Activated B cell treated with CpG ODN at 0.5 μM for 24 hours (primary cell): ENCODE data around the gene GPR50. TPM values are rescaled to one million over a fixed set of nuclear protein-coding genes. Genes with fewer than 3 reads are reported as not detected.

Experiments
- ATAC-seq: fragments of 200-7000 bp; cut with Tn5 transposase; one replicate; pipeline ENCODE4 v1.10.0; 2021; ENCODE audit warnings: low read depth, mild to moderate bottlenecking, moderate library complexity
- CTCF ChIA-PET: fragments of 350-600 bp; sonication (Branson Sonifier 250); formaldehyde crosslinking; loops from one replicate; lab custom pipeline; 2021; ENCODE audit warnings: antibody characterized with exemption; lab: Charles Lee
- POLR2A ChIA-PET: fragments of 350-600 bp; sonication (Branson Sonifier 250); formaldehyde crosslinking; loops from one replicate; lab custom pipeline; 2021; ENCODE audit warnings: antibody characterized with exemption; lab: Charles Lee
- DNase-seq: peaks from one replicate; pipeline ENCODE4 v3.0.0; 2022
- H3K27ac Mint-ChIP-seq: one replicate; pipeline ENCODE4 v1.8.0; 2020; ENCODE audit warnings: mixed read lengths
- H3K27me3 Mint-ChIP-seq: one replicate; pipeline ENCODE4 v1.8.0; 2021; ENCODE audit warnings: mixed read lengths
- H3K36me3 Mint-ChIP-seq: one replicate; pipeline ENCODE4 v1.8.0; 2021; ENCODE audit warnings: low read depth, mixed read lengths
- H3K4me1 Mint-ChIP-seq: one replicate; pipeline ENCODE4 v1.8.0; 2021; ENCODE audit warnings: mixed read lengths
- H3K4me3 Mint-ChIP-seq: one replicate; pipeline ENCODE4 v1.8.0; 2020; ENCODE audit warnings: mild to moderate bottlenecking, mixed read lengths
- H3K9me3 Mint-ChIP-seq: one replicate; pipeline ENCODE4 v1.8.0; 2020; ENCODE audit warnings: mixed read lengths
- intact Hi-C: fragments of 100-400 bp; cut with micrococcal nuclease; formaldehyde crosslinking; loops from one replicate; pipeline ENCODE4 v1.15.1; 2024
- total RNA-seq: library from RNA; stranded (reverse); gene quantifications from 2 replicates; pipeline ENCODE4 v1.2.3, GENCODE V29; 2022
- TF ChIP-seq, protein P1 (sequence below): fragments of 200-600 bp; IDR thresholded peaks from one replicate; pipeline ENCODE4 v1.8.0; 2022; ENCODE audit warnings: antibody characterized with exemption, mild to moderate bottlenecking

Gene GPR50
- total RNA-seq, 1 donor from 2014 or later: not detected

DNA sequence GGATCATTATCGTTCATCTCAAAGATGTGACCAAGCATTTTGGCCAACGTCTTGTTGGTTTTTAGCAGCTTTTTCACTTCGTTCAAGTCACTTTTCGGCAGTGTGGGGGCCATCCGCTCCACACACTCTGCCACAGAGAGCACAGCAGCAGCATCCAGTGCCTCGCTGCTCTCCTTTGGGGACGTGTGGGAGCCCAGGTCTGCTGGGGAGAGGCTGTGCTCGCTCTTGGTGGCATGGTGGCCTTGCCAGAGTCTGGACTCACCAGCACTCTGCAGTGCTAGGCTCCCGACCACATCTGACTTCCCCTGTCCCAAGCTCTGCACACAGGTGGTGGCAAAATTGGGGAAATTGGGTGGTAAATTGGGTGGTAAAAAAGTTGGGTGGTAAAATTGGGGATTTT, 50.6 kb downstream of the GPR50 start:
- Mint-ChIP-seq H3K4me1 (no peaks in the 10 kb centered on the region), H3K27ac (no peak overlapping the region), H3K9me3 (no peaks in the 10 kb centered on the region), H3K4me3 (no peak overlapping the region), H3K36me3 (no peaks in the 10 kb centered on the region), H3K27me3 (peaks cover 10% of the 10 kb centered on the region)
- intact Hi-C loops: no loop called here
- ChIA-PET POLR2A (no interaction called here), CTCF (no interaction called here)
- ATAC-seq (no peak), DNase-seq (no peak)
- TF ChIP-seq, protein P1, sequence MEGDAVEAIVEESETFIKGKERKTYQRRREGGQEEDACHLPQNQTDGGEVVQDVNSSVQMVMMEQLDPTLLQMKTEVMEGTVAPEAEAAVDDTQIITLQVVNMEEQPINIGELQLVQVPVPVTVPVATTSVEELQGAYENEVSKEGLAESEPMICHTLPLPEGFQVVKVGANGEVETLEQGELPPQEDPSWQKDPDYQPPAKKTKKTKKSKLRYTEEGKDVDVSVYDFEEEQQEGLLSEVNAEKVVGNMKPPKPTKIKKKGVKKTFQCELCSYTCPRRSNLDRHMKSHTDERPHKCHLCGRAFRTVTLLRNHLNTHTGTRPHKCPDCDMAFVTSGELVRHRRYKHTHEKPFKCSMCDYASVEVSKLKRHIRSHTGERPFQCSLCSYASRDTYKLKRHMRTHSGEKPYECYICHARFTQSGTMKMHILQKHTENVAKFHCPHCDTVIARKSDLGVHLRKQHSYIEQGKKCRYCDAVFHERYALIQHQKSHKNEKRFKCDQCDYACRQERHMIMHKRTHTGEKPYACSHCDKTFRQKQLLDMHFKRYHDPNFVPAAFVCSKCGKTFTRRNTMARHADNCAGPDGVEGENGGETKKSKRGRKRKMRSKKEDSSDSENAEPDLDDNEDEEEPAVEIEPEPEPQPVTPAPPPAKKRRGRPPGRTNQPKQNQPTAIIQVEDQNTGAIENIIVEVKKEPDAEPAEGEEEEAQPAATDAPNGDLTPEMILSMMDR: no peak

DNA sequence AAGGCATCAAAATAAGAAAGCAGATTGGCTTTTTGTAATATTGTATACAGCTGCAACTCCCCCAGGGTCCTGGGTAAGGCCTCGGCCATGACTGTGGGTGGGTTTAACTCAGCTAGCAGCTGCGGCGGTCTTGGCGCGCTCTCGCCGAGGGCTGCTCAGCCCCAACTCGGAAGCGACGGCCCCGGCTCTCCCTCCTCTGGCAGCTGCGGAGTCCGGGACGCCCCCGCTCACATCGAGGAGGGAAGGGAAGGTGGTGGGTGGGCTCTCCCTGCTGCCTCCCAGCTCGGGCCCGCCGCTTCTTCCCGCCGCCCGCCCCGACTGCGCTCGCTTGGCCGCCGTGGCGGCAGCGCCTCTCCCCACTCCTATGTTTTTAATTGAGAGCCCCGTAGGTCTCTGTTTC, 51.2 kb downstream of the GPR50 start:
- Mint-ChIP-seq H3K9me3 (no peaks in the 10 kb centered on the region), H3K4me1 (no peaks in the 10 kb centered on the region), H3K36me3 (no peaks in the 10 kb centered on the region), H3K27ac (no peak overlapping the region), H3K27me3 (peaks cover 10% of the 10 kb centered on the region), H3K4me3 (no peak overlapping the region)
- DNase-seq: no peak
- TF ChIP-seq, protein P1: no peak
- CTCF ChIA-PET: no interaction called here
- intact Hi-C loops: no loop called here
- no peak for ATAC-seq
- POLR2A ChIA-PET: no interaction called here

DNA sequence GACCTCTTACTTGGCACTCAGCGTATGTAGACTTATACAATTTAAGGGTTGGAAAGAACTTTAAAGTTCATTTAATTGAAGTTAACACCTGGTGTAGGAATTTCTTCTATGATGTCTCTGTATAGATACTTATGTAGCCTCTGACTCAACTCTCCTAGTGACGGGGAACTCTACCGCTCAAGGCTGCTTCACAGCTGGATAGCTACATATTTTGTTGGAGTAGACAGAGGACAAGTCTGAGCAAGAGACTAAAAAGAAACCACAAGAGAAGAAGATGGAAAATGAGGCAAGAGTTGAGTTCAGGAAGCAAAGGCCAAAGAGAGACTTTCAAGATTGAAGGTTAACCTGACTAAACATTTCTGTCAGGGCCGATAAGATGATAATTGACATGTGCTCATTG, 52.6 kb downstream of the GPR50 start:
- intact Hi-C loops: no loop called here
- H3K36me3 Mint-ChIP-seq: no peaks in the 10 kb centered on the region
- H3K9me3 Mint-ChIP-seq: no peaks in the 10 kb centered on the region
- TF ChIP-seq, protein P1: no peak
- H3K27ac Mint-ChIP-seq: no peak overlapping the region
- DNase-seq: no peak
- H3K27me3 Mint-ChIP-seq: peaks cover 10% of the 10 kb centered on the region
- no peaks in the 10 kb centered on the region for H3K4me1 Mint-ChIP-seq
- H3K4me3 Mint-ChIP-seq: no peak overlapping the region
- no peak for ATAC-seq
- CTCF ChIA-PET: no interaction called here
- POLR2A ChIA-PET: no interaction called here

Other genes with a start within 250 kb of the GPR50 start
- gene HMGB3, start 193.2 kb upstream of the GPR50 start, total RNA-seq: 1.7 and 2.5 TPM in 2 replicates
- gene VMA21, start 220.6 kb downstream of the GPR50 start, total RNA-seq: 26.1 and 26.5 TPM in 2 replicates